ENCODE measurements around the gene TNMD. TPM values are rescaled to one million over a fixed set of nuclear protein-coding genes. Genes with fewer than 3 reads are reported as not detected.

TNMD gene
- total RNA-seq, 1 donor from 2014 or later, result not detected

- peak; percentile 85 for DNase-seq
- Mint-ChIP-seq H3K4me1 (ENCODE audit: low read depth, unreplicated experiment) (peaks cover 6% of the 10 kb centered on the region), H3K4me3 (ENCODE audit: unreplicated experiment) (peak within 1 kb of the TSS; percentile 95), H3K27ac (ENCODE audit: unreplicated experiment) (peak within 1 kb of the TSS; percentile 97), H3K27me3 (ENCODE audit: unreplicated experiment) (no peaks in the 10 kb centered on the region), H3K9me3 (ENCODE audit: unreplicated experiment) (no peaks in the 10 kb centered on the region), H3K36me3 (ENCODE audit: unreplicated experiment) (no peaks in the 10 kb centered on the region)
- TF ChIP-seq, protein P1, sequence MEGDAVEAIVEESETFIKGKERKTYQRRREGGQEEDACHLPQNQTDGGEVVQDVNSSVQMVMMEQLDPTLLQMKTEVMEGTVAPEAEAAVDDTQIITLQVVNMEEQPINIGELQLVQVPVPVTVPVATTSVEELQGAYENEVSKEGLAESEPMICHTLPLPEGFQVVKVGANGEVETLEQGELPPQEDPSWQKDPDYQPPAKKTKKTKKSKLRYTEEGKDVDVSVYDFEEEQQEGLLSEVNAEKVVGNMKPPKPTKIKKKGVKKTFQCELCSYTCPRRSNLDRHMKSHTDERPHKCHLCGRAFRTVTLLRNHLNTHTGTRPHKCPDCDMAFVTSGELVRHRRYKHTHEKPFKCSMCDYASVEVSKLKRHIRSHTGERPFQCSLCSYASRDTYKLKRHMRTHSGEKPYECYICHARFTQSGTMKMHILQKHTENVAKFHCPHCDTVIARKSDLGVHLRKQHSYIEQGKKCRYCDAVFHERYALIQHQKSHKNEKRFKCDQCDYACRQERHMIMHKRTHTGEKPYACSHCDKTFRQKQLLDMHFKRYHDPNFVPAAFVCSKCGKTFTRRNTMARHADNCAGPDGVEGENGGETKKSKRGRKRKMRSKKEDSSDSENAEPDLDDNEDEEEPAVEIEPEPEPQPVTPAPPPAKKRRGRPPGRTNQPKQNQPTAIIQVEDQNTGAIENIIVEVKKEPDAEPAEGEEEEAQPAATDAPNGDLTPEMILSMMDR (IDR thresholded peaks at IDR 0.05; ENCODE audit: partially characterized antibody, unreplicated experiment), result peak; percentile 69
Observed at GRCh38 chrX:100636321-100636991, 51.7 kb downstream of the TNMD start, which contains the start of gene TSPAN6. TSPAN6 (minus strand) TSS chrX:100636806; CDS start chrX:100636694, 112 bp downstream.

DNA sequence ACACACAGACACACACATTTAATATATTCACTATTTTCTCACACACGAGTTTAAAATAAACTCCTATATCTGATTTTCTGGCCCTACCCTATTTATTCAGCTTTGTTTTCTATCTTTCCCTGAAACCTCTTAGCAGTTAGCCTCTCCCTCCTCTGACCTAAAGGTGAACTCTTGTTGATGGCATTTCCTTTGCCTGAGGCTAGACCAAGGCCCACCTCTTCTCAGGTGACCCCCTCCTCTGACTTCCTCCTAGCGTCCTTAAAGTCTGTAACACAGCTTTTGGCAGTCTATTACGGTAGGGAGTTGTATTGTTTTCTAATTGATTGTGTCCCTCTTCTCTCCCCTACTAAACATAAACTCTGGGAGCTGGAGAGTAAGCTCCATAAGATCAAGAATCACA, 57.6 kb downstream of the TNMD start:
- TF ChIP-seq, protein P1 (IDR thresholded peaks at IDR 0.05; ENCODE audit: partially characterized antibody, unreplicated experiment), result no peak
- Mint-ChIP-seq H3K36me3 (ENCODE audit: unreplicated experiment) (no peaks in the 10 kb centered on the region), H3K4me1 (ENCODE audit: low read depth, unreplicated experiment) (no peaks in the 10 kb centered on the region), H3K27ac (ENCODE audit: unreplicated experiment) (no peak overlapping the region), H3K4me3 (ENCODE audit: unreplicated experiment) (no peak overlapping the region), H3K9me3 (ENCODE audit: unreplicated experiment) (no peaks in the 10 kb centered on the region), H3K27me3 (ENCODE audit: unreplicated experiment) (no peaks in the 10 kb centered on the region)
- DNase-seq, result no peak

- H3K36me3 Mint-ChIP-seq (ENCODE audit: unreplicated experiment), result no peaks in the 10 kb centered on the region
- H3K4me1 Mint-ChIP-seq (ENCODE audit: low read depth, unreplicated experiment), result no peaks in the 10 kb centered on the region
- TF ChIP-seq, protein P1 (IDR thresholded peaks at IDR 0.05; ENCODE audit: partially characterized antibody, unreplicated experiment), result no peak
- H3K9me3 Mint-ChIP-seq (ENCODE audit: unreplicated experiment), result no peaks in the 10 kb centered on the region
- DNase-seq, result no peak
- no peaks in the 10 kb centered on the region for H3K27me3 Mint-ChIP-seq (ENCODE audit: unreplicated experiment)
- no peak overlapping the region for H3K4me3 Mint-ChIP-seq (ENCODE audit: unreplicated experiment)
- no peak overlapping the region for H3K27ac Mint-ChIP-seq (ENCODE audit: unreplicated experiment)
Observed at GRCh38 chrX:100643212-100643611, 58.5 kb downstream of the TNMD start.

- TF ChIP-seq, protein P1 (IDR thresholded peaks at IDR 0.05; ENCODE audit: partially characterized antibody, unreplicated experiment), result no peak
- DNase-seq, result no peak
- peaks cover 2% of the 10 kb centered on the region for H3K4me1 Mint-ChIP-seq (ENCODE audit: low read depth, unreplicated experiment)
- no peaks in the 10 kb centered on the region for H3K9me3 Mint-ChIP-seq (ENCODE audit: unreplicated experiment)
- H3K4me3 Mint-ChIP-seq (ENCODE audit: unreplicated experiment), result no peak within 1 kb of the TSS
- no peaks in the 10 kb centered on the region for H3K36me3 Mint-ChIP-seq (ENCODE audit: unreplicated experiment)
- H3K27me3 Mint-ChIP-seq (ENCODE audit: unreplicated experiment), result no peaks in the 10 kb centered on the region
- H3K27ac Mint-ChIP-seq (ENCODE audit: unreplicated experiment), result no peak within 1 kb of the TSS
Observed at GRCh38 chrX:100643956-100644860, 59.5 kb downstream of the TNMD start, which contains the start of gene SRPX2. SRPX2 (plus strand) TSS chrX:100644199; CDS start chrX:100646323, 2,124 bp downstream.

All from glutamatergic neuron (in vitro differentiated cells).